Body of pancreas (tissue), 4 donors: ENCODE results near the gene DNAH2.

Experiments used
- POLR2A ChIP-seq, 3 donors: fragments of 450-650 bp; IDR thresholded peaks; one replicate each; pipeline ENCODE4 v1.6.1; 2016; ENCODE audit warnings: antibody characterized with exemption in 3 of 3, mild to moderate bottlenecking in 2 of 3
- TF ChIP-seq, protein P1 (sequence below), 7 experiments: fragments of 450-650 bp in 4 of 7; fragments of 200-600 bp in 3 of 7; sonication (generic) in 3 of 7; IDR thresholded peaks; one replicate each; pipeline ENCODE4 v1.5.1; 2016 to 2019; ENCODE audit warnings: antibody characterized with exemption in 7 of 7

DNA sequence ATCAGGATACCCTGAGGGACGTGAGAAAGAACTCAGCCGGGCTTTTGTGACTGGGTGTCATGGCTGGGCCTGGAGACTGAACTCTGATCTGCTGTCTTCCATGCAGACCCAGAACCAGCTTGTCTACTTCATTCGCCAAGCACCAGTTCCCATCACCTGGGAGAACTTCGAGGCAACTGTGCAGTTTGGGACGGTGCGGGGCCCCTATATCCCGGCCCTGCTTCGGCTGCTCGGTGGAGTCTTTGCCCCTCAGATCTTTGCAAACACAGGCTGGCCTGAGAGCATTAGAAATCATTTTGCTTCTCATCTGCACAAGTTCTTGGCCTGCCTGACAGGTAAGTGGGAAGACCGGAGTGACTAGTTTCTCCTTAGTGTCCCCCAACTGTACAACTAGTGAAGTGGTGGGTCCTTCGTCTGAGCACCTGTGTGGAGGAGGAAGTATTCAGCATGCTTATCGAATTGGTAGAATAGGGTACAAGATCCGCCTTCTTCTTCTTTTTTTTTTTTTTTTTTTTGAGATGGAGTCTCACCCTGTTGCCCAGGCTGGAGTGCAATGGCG, 15.5 kb downstream of the DNAH2 start:
- TF ChIP-seq, protein P1, sequence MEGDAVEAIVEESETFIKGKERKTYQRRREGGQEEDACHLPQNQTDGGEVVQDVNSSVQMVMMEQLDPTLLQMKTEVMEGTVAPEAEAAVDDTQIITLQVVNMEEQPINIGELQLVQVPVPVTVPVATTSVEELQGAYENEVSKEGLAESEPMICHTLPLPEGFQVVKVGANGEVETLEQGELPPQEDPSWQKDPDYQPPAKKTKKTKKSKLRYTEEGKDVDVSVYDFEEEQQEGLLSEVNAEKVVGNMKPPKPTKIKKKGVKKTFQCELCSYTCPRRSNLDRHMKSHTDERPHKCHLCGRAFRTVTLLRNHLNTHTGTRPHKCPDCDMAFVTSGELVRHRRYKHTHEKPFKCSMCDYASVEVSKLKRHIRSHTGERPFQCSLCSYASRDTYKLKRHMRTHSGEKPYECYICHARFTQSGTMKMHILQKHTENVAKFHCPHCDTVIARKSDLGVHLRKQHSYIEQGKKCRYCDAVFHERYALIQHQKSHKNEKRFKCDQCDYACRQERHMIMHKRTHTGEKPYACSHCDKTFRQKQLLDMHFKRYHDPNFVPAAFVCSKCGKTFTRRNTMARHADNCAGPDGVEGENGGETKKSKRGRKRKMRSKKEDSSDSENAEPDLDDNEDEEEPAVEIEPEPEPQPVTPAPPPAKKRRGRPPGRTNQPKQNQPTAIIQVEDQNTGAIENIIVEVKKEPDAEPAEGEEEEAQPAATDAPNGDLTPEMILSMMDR (IDR thresholded peaks at IDR 0.05), result no peak
- TF ChIP-seq POLR2A (IDR thresholded peaks at IDR 0.05), result no peak
